GM19328 (cell line): Measurements from ENCODE around the gene RAP1GAP2.

Experiments used
- ATAC-seq: cut with Tn5 transposase; IDR thresholded peaks from one replicate; pipeline ENCODE4 v1.9.1; 2021; ENCODE audit warnings: mild to moderate bottlenecking, moderate library complexity; ENCODE audit not compliant: unreplicated experiment

The RAP1GAP2 gene

GRCh38 chr17:2852729-2853282, 56.6 kb downstream of the RAP1GAP2 start:
- no peak for ATAC-seq

DNA sequence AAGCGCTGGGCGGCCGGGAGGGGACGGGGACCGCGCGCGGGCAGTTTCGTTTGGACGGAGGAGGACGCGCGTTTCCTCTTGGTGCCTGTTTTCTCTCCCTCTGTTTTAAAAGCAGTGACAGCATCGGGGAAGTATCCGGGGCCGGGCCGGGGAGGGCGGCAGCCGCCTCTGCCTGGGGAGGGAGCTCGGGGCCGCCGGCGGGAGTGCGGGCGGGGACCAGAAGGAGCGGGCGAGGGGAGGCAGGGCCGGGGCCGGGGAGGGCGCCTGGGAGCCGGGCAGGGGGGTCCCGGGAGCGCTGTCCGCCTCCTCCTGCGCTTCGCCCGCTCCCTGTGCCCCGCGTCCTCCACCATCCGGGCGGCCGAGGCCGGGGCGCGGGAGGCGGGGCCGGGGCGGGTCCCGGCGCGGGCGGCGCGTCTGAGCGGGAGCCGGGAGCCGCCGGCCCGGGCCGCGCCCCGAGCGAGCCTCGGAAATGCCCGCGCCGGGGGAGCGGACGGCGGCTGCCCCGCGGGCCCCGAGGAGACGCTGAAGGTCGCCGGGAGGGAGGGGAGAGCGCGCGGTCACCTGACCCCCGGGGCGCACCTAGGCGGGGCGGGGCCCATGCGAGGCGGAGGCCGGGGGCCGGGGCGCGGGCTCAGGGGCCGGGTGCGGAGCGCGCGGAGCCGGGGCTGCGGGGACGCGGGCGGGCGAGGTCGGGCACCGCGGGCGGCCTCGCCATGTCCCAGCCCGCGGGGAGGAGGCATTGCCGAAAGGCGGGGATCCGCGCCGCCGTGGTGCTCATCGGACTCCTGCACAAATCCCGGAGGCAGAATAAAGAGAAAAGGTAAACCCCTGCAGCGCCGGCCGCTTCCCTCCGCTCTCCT, 57.3 kb downstream of the RAP1GAP2 start:
- ATAC-seq: no peak

DNA sequence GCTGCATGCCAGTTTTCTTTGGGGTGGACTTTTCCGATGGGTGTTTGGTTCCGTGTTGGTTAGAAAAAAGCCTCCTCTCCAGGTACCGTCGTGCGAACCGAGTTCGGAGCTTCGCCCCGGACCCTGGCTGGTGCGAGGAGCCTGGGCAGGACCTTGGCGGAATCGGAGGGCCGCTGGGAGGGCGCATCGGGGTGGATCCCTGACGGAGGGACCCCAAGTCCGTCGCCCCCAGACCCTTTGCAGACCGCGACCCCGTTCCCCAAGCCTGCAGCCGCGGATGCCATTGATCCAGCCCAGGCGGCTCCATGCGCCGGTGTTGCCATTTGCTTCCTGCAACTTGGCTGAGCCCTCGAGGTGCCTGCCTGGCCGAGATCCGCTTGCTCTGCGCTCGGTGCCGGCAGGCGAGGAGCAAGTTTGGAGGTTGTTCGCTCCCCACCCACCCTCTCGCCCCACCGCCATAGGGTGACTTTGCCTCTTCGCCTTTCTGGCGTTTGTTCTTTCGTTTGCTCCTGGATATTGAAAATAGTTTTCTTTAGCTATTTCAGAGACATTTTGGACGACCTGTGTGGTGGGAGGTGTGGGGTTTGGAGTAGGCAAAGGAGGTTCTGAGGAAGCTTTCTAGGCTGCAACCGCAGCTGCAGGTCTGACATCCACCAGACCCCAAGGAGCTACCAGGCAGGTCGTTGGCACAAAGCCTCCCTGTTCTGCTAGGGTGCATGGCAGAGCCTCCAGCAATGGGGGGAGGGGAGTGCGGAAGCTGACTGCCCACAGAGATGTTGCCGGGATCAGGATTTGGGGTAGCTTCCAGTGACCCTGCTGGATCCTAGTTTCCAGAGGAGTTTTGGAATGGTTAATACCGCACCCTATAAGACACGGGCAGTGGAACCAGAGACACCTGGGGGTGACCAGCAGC, 58.2 kb downstream of the RAP1GAP2 start:
- ATAC-seq: no peak

- no peak for ATAC-seq
Measured at GRCh38 chr17:2855063-2855600, 58.9 kb downstream of the RAP1GAP2 start.

GRCh38 chr17:2856727-2857126, 60.5 kb downstream of the RAP1GAP2 start:
- ATAC-seq: no peak

DNA sequence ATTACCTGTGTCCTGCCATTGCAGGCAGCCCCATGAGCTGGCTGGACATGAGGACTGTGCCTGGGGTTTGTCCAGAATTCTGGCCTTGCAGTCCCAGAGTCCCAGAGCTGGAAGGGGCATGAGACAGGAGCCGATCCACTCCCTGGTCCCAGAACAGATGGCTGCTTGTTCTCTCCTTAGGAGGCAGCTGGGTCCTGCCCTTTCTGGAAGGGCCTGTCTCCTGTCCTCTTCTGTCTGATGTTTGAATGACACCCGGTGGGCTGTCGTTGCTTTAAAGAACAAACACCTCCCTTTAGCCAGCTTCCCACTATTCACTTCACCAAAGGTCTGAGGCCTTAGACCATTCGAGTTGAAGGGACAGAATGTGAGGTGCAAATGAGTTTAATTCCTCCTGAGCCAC, 63.8 kb downstream of the RAP1GAP2 start:
- no peak for ATAC-seq

DNA sequence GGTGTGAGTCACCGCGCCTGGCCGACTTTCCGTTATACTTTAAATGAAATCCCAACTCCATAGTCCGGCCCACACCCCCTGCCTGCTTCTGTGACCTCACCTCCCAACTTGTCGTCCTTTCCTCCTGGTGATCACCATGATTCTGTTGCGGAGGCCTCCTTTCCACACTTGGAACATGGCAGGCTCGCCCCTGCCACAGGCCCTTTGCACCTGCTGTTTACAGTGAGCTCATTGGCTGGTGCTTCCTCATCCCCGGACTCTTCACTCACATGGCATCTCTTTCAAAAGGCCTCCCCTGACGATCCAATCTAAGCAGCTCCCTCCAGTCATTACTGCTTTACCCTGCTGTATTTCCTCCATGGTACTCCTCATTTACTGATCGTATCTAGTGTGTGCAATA, 64.6 kb downstream of the RAP1GAP2 start:
- ATAC-seq: no peak

DNA sequence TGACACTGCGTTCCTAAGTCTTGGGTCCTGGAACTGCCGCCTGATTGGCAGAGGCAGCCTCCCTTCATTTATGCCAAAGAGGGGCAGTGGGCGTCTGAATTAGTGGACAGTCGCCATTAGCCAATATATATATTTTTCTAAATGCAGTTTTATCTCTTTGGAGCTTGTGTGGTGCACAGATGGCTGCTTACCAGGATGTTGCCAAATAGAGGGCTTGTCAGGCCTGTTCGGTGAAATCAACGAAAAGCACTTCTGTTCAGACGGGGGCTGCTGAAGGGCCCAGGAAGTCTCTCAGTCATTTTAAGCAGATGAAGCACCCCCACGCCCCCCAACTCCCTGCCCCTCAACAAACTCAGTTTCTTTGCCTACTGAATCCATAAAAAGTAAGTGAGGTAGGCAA, 66.0 kb downstream of the RAP1GAP2 start:
- ATAC-seq: no peak

- ATAC-seq: no peak
Measured at GRCh38 chr17:2863204-2863603, 67.0 kb downstream of the RAP1GAP2 start.

- no peak for ATAC-seq
Measured at GRCh38 chr17:2865228-2865627, 69.0 kb downstream of the RAP1GAP2 start.

DNA sequence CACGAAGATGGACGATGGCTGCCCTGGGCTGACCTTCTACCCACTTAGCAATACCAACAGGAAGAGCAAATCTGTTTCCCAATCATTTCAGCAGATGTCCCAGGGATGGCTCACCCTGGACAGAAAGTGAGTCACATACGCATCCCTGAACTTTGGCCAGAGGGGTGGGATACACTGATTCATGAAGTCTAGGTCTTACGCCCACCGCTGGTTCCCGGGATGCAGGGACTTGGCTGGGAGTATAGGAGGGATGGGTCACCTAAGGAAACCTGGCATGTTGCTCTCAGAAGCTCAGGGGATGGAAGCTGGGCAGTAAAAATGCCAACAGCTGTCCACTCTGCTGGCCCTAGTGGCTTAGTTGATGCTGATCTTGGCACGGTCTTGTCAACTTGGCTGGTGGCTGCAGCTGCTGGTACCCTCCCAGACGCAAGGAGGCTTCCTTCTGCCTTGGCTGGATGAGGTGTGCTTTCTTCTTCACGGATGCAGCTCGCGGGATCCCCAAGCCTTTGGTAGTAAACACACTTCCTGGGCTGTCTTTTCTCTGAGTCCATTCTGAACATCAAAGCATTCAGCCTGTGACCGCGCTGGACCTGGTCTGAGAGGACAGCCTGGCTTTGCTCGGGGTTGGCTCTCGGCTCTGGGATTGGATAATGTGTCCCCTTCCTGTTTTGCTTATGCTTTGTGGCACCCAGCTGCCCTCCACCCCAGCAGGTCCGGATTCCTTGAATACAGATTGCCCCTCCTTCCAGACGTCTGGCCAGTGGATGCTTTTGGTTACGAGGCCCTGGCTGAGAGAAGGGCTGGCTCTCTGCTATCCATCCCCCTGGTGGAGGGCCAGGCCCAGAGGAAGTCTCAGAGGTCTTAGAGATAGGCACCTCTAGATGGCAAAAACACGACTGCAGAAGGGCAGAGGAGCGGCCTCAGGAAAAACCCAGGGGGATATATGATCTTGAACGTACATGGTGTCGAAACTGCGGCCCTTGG, 71.5 kb downstream of the RAP1GAP2 start:
- ATAC-seq: no peak

- no peak for ATAC-seq
Measured at GRCh38 chr17:2869604-2870003, 73.4 kb downstream of the RAP1GAP2 start.

GRCh38 chr17:2871205-2871604, 75.0 kb downstream of the RAP1GAP2 start:
- ATAC-seq: no peak

DNA sequence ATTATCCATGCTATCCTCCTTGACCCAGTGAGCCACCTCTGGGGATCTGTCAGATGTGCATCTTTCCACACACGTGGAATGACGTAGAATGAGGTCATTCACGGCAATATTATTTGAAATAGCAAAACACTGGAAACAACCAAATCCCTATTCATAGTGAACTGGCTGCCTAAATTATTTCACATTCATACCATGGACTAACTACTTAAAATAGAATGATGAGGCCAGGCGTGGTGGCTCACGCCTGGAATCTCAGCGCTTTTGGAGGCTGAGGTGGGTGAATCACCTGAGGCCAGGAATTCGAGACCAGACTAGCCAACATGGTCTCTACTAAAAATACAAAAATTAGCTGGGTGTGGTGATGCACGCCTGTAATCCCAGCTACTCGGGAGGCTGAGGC, 75.5 kb downstream of the RAP1GAP2 start:
- no peak for ATAC-seq

DNA sequence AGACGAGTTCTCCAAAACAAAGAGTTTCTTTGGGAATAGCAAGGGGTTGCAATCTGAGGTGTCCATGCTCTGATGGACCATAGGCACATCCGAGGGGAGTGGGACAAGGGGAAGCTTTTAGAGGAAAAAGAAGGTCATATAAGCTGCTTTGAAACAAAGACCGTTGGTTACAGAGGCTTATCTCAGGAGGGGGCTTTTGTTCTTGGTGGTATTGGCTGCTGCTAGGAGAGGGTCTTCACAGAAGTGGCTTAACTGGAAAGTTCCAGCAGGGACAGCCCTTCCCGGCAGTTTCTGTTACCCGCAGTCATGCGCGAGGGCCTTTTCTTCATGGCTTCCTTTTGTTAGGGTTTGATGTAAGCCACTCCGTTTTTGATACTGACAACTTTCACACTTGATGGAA, 76.0 kb downstream of the RAP1GAP2 start:
- ATAC-seq: no peak

DNA sequence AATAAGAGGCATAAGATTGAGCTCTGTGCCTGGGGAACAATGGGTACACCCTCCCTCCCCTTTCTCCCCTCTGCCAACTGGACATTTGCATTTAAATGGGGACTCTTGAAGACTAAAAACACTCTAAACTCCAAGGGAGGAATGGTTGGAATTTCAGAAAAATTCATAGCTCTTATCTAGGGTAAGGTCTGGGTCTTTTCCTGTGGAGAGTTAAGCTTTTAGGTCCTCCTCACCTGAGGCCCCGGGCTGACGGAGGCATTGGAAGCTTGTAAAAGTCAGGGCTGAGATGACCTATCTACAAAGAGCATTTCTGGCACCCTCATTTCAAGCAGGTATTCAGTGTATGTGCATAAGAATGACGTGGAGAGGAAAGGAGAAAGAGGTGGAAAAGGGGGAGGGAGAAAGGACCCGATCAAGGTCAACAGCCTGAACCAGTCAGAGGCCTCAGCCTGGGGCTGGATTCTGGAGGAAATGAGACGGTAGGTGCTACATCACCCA, 78.0 kb downstream of the RAP1GAP2 start:
- no peak for ATAC-seq

GRCh38 chr17:2875608-2876007, 79.4 kb downstream of the RAP1GAP2 start:
- no peak for ATAC-seq

DNA sequence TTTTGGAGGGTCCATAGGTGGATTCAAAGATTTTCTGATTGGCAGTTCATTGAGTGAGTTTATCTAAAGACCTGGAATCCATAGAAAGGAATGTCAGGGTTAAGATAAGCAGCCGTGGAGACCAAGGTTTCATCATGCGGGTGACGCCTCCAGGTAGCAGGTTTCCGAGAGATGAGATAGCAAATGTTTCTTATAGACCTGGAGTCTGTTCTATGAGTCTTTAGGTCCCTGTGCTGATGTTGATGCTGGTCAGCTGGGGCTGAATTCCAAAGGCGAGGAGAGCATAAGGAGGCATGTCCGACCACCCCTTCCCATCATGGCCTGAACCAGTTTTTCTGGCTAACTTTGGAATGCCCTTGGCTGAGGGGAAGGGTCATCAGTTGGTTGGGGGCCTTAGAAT, 80.2 kb downstream of the RAP1GAP2 start:
- no peak for ATAC-seq

DNA sequence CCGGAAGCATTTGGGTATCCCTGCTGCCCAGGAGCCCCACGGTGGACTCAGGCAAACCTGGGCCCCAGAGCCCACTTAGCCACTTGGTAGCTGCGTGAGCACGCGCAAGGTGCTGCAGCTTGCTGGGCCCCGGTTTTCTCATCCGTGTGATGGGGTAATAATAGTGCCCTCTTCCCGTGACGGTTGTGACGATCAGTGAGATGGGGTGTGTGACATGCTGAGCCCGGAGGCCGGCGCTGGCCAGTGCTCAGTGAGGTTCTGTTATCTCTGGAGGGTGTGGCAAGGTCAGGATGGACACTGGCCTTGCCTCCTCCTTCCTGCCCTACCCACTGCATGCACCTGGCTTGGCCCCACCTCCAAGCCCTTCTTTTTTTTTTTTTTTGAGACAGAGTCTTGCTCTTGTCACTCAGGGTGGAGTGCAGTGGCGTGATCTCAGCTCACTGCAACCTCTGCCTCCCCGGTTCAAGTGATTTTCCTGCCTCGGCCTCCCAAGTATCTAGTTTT, 82.6 kb downstream of the RAP1GAP2 start:
- ATAC-seq: no peak

- no peak for ATAC-seq
Measured at GRCh38 chr17:2880050-2880449, 83.8 kb downstream of the RAP1GAP2 start.
